ENCODE data around the gene EIF5A2.

- TF ChIP-seq SNAI2 (CRISPR knock-in tag; IDR thresholded peaks at IDR 0.05) (no peak), TOX (CRISPR knock-in tag; IDR thresholded peaks at IDR 0.05; ENCODE audit: borderline replicate concordance) (no peak), ZFP3 (CRISPR knock-in tag; IDR thresholded peaks at IDR 0.05) (no peak), CSDC2 (CRISPR knock-in tag; IDR thresholded peaks at IDR 0.05) (no peak), ZFP30 (CRISPR knock-in tag; IDR thresholded peaks at IDR 0.05) (no peak), PATZ1 (CRISPR knock-in tag; IDR thresholded peaks at IDR 0.05; ENCODE audit: borderline replicate concordance) (no peak)
Measured at GRCh38 chr3:170941551-170941950, 33.1 kb upstream of the EIF5A2 start.
